ENCODE data around the gene LTBP3. TPM values are rescaled to one million over a fixed set of nuclear protein-coding genes. Genes with fewer than 3 reads are reported as not detected.

The LTBP3 gene
- total and polyA plus RNA-seq, 9 of the 15 experiments (the other 6 are each of a cell fraction or from before 2014, with no cell fraction given), result 0.06 to 20.5 (median 4.8) TPM

- TF ChIP-seq RNF219 (CRISPR knock-in tag; IDR thresholded peaks at IDR 0.05), result no peak; the same call in 1 of the 2 replicates
- TF ChIP-seq USF1 (CRISPR knock-in tag; IDR thresholded peaks at IDR 0.05), result no peak
- TF ChIP-seq ILK (tag; IDR thresholded peaks at IDR 0.05; ENCODE audit: borderline replicate concordance, low read depth), result no peak
- TF ChIP-seq TAF1 (IDR thresholded peaks at IDR 0.05; ENCODE audit: control insufficient read depth, extremely low read depth, insufficient read depth, low read length, severe bottlenecking), result no peak
- no peak for TF ChIP-seq ZNF398 (CRISPR knock-in tag; IDR thresholded peaks at IDR 0.05)
- TF ChIP-seq CTBP1 (IDR thresholded peaks at IDR 0.05; ENCODE audit: borderline replicate concordance), result no peak
- TF ChIP-seq ADNP (tag; IDR thresholded peaks at IDR 0.05), result no peak
- TF ChIP-seq NONO (IDR thresholded peaks at IDR 0.05; ENCODE audit: low read depth in 2 of 2, low read length in 1 of 2), result 0 out of 4 replicates have a peak, but pooled peaks of 1 of the 2 experiments have one; percentile 36
- no peak for TF ChIP-seq NFATC3 (IDR thresholded peaks at IDR 0.05)
- TF ChIP-seq PPARD (CRISPR knock-in tag; IDR thresholded peaks at IDR 0.05), result no peak
- TF ChIP-seq DEAF1 (CRISPR knock-in tag; IDR thresholded peaks at IDR 0.05), result no peak
- TF ChIP-seq MNT (conservative IDR thresholded peaks at IDR 0.05), result peak in 1 of 2 experiments; percentile 28; a peak in 2 of 4 replicates
- no peak for TF ChIP-seq NR0B1 (IDR thresholded peaks at IDR 0.05; ENCODE audit: partially characterized antibody)
- TF ChIP-seq ARNT (IDR thresholded peaks at IDR 0.05), result no peak
- TF ChIP-seq RBBP5 (IDR thresholded peaks at IDR 0.05; ENCODE audit: borderline replicate concordance, insufficient read depth, low read length, poor library complexity, severe bottlenecking), result no peak
- no peak for TF ChIP-seq POLR3G (IDR thresholded peaks at IDR 0.05; ENCODE audit: extremely low read depth, insufficient read length, insufficient replicate concordance)
Observed at GRCh38 chr11:65504674-65505465, 53.3 kb downstream of the LTBP3 start (continued).
